ENCODE data around the gene PHOSPHO2. TPM values are rescaled to one million over a fixed set of nuclear protein-coding genes. Genes with fewer than 3 reads are reported as not detected.

Gene PHOSPHO2
- total RNA-seq, 1 donor from 2014 or later, result 3.3 TPM

DNA sequence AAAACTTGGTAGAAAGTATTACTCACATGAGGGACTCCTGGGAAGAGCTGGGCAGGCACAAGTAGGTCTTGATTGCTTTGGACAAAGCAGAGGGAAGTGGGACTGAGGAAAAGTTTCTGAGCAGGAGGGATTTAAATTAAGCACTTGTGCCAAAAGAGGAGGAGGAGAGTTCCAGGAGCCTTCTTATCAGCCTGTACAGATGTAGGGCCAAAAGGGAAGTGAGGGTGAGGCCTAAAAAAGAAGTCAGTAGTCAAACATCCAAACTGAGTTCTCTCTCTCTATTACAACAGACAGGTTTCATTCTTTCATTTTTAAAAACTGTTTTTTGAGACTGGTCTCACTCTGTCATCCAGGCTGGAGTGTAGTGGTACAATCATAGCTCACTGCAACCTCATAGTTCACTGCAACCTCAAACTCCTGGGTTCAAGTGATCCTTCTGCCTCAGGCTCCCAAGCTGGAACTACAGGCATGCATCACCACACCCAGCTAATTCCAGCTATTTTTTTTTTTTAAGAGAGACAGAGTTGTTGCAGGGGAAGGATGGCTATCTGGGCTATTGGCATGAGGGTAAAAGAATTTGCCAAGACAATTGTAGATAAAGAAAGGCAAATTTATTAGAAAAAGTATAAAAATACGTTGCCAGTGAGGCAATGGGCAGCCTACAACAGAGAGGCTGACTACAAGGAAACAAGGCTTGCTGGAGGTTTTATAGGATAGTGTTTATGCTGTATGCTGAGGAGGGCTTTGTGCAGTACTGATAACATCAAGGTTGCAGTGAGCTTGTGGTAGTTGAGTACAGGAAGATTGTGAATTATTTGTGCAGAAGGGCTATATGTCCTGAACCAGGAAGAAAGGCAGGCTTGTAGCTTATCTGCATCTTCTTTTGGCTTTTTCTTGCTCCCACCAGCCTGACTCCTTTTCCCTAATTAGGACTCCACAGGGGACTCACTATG is 29.0 kb upstream of the PHOSPHO2 start:
- Histone ChIP-seq H3K27me3 (ENCODE audit: control insufficient read depth, insufficient read depth, low read length) (no peaks in the 10 kb centered on the region), H3K4me3 (ENCODE audit: low read depth, low read length) (no peak overlapping the region), H3K36me3 (ENCODE audit: control insufficient read depth, insufficient read depth, low read length) (no peaks in the 10 kb centered on the region)
- no peak for DNase-seq (ENCODE audit: low read depth)
- TF ChIP-seq, protein P1, sequence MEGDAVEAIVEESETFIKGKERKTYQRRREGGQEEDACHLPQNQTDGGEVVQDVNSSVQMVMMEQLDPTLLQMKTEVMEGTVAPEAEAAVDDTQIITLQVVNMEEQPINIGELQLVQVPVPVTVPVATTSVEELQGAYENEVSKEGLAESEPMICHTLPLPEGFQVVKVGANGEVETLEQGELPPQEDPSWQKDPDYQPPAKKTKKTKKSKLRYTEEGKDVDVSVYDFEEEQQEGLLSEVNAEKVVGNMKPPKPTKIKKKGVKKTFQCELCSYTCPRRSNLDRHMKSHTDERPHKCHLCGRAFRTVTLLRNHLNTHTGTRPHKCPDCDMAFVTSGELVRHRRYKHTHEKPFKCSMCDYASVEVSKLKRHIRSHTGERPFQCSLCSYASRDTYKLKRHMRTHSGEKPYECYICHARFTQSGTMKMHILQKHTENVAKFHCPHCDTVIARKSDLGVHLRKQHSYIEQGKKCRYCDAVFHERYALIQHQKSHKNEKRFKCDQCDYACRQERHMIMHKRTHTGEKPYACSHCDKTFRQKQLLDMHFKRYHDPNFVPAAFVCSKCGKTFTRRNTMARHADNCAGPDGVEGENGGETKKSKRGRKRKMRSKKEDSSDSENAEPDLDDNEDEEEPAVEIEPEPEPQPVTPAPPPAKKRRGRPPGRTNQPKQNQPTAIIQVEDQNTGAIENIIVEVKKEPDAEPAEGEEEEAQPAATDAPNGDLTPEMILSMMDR (IDR thresholded peaks at IDR 0.05; ENCODE audit: insufficient read depth, low read length, poor library complexity, severe bottlenecking), result no peak

DNA sequence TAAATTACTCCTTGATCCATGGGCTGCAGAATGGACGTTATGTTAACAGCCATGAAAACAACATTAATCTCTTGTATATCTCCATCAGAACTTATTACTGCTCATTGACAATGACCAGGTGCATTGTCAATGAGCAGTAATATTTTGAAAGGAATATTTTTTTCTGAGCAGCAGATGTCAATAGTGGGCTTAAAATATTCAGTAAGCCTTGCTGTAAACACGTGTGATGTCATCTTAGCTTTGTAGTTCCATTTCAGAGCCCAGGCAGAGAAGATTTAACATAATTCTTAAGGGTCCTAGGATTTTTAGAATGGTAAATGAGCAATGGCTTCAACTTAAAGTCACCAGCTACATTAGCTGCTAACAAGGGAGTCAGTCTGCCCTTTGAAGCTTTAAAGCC is 26.7 kb upstream of the PHOSPHO2 start:
- DNase-seq (ENCODE audit: low read depth), result no peak
- no peaks in the 10 kb centered on the region for H3K36me3 ChIP-seq (ENCODE audit: control insufficient read depth, insufficient read depth, low read length)
- H3K4me3 ChIP-seq (ENCODE audit: low read depth, low read length), result no peak overlapping the region
- H3K27me3 ChIP-seq (ENCODE audit: control insufficient read depth, insufficient read depth, low read length), result no peaks in the 10 kb centered on the region
- TF ChIP-seq, protein P1 (IDR thresholded peaks at IDR 0.05; ENCODE audit: insufficient read depth, low read length, poor library complexity, severe bottlenecking), result no peak

DNA sequence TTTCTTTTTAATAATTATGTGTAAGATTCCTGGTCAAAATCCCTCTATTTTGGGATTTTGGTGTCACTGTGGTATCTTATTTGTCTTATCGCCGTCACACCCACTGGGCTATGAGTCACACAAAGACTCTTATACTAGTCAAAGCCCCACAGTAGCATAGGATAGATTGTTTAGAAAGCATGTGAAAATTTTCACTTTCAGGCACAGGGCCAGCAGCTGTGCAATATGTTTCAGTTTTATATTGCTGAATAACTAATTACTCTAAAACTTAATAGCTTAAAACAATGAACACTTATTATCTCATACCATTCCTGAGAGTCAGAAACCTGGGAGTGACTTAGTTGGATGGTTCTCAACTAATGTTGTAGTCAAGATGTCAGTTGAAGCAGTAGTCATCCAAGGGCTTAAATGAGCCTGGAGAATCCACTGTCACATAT is 24.0 kb upstream of the PHOSPHO2 start:
- no peak for DNase-seq (ENCODE audit: low read depth)
- no peaks in the 10 kb centered on the region for H3K36me3 ChIP-seq (ENCODE audit: control insufficient read depth, insufficient read depth, low read length)
- no peaks in the 10 kb centered on the region for H3K27me3 ChIP-seq (ENCODE audit: control insufficient read depth, insufficient read depth, low read length)
- no peak overlapping the region for H3K4me3 ChIP-seq (ENCODE audit: low read depth, low read length)
- TF ChIP-seq, protein P1 (IDR thresholded peaks at IDR 0.05; ENCODE audit: insufficient read depth, low read length, poor library complexity, severe bottlenecking), result no peak

DNA sequence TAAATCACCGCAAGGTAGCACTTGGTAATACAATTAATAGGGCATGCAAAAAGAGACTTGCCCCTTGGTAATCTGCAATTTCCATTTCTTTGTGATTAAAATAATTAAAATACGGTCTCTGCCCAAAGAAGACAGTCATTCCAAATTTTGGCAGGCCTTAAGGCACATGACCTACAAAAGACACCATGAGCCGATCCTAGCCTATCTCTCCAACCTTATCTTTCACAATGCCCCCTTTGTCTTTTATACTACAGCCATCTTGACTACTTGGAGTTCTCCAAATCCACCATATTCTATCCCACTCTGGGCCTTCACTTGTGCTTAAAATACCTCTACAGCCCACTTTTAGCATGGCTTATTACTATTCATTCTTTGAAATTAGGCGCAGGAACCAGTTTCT is 23.3 kb upstream of the PHOSPHO2 start:
- DNase-seq (ENCODE audit: low read depth), result no peak
- no peaks in the 10 kb centered on the region for H3K27me3 ChIP-seq (ENCODE audit: control insufficient read depth, insufficient read depth, low read length)

DNA sequence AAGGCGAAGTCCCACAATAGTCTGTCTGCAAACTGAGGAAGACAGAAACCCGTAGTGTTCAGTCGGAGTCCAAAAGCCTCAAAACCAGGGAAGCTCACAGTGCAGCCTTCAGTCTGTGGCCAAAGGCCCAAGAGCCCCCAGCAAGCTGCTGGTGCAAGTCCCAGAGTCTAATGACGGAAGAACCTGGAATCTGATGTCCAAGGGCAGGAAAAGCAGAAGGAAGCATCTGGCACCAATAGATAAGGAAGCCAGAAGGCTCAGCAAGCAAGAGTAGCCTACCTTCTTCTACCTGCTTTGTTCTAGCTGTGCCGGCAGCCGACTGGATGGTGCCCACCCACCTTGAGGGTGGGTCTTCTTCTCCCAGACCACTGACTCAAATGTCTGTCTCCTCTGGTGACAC is 21.9 kb upstream of the PHOSPHO2 start:
- Histone ChIP-seq H3K36me3 (ENCODE audit: control insufficient read depth, insufficient read depth, low read length) (no peaks in the 10 kb centered on the region), H3K4me3 (ENCODE audit: low read depth, low read length) (no peak overlapping the region), H3K27me3 (ENCODE audit: control insufficient read depth, insufficient read depth, low read length) (no peaks in the 10 kb centered on the region)
- no peak for DNase-seq (ENCODE audit: low read depth)
- TF ChIP-seq, protein P1 (IDR thresholded peaks at IDR 0.05; ENCODE audit: insufficient read depth, low read length, poor library complexity, severe bottlenecking), result no peak

More for the DNA sequence above, 23.3 kb upstream of the PHOSPHO2 start:
- Histone ChIP-seq H3K4me3 (ENCODE audit: low read depth, low read length) (no peak overlapping the region), H3K36me3 (ENCODE audit: control insufficient read depth, insufficient read depth, low read length) (no peaks in the 10 kb centered on the region)
- TF ChIP-seq, protein P1 (IDR thresholded peaks at IDR 0.05; ENCODE audit: insufficient read depth, low read length, poor library complexity, severe bottlenecking), result no peak

All from kidney epithelial cell (primary cell).